Right atrium auricular region (tissue), 2 donors: ENCODE results near the gene ARHGEF1. TPM values are rescaled to one million over a fixed set of nuclear protein-coding genes. Genes with fewer than 3 reads are reported as not detected.

Source experiments
- DNase-seq: peaks from one replicate; pipeline ENCODE4 v3.0.0-alpha.2; 2019; ENCODE audit warnings: low spot score
- H3K27ac ChIP-seq, 2 donors: fragments of 200-600 bp; sonication (generic); 1 replicate in 1 of 2; 2 replicates in 1 of 2; pipeline ENCODE4 v1.5.1; 2016 to 2019
- H3K27me3 ChIP-seq, 2 donors: fragments of 200-600 bp; sonication (generic); one replicate each; pipeline versions ENCODE4 v1.5.1 to v1.6.0; 2017 to 2019
- H3K36me3 ChIP-seq: fragments of 200-600 bp; sonication (generic); one replicate; pipeline ENCODE4 v1.5.1; 2016
- H3K4me1 ChIP-seq, 2 donors: fragments of 200-600 bp; sonication (generic); one replicate each; pipeline versions ENCODE4 v1.5.1 to v1.6.0; 2017 to 2019
- H3K4me3 ChIP-seq, 2 donors: fragments of 200-600 bp; sonication (generic); 1 replicate in 1 of 2; 2 replicates in 1 of 2; pipeline ENCODE4 v1.5.1; 2017 to 2019; ENCODE audit warnings: mild to moderate bottlenecking in 1 of 2, moderate library complexity in 1 of 2
- H3K9me3 ChIP-seq, 2 donors: fragments of 200-600 bp; sonication (generic); one replicate each; pipeline ENCODE4 v1.5.1; 2019
- total RNA-seq, 2 donors: library from RNA; depleted of rRNA; stranded (reverse); fragments of >200 nt; gene quantifications; one replicate each; pipeline ENCODE4 v1.1.0, GENCODE V29; 2016
- TF ChIP-seq, protein P1 (sequence below), 2 donors: fragments of 200-600 bp; sonication (generic); IDR thresholded peaks; one replicate each; pipeline ENCODE4 v1.5.1; 2019; ENCODE audit warnings: antibody characterized with exemption in 2 of 2

Gene ARHGEF1, protein sequence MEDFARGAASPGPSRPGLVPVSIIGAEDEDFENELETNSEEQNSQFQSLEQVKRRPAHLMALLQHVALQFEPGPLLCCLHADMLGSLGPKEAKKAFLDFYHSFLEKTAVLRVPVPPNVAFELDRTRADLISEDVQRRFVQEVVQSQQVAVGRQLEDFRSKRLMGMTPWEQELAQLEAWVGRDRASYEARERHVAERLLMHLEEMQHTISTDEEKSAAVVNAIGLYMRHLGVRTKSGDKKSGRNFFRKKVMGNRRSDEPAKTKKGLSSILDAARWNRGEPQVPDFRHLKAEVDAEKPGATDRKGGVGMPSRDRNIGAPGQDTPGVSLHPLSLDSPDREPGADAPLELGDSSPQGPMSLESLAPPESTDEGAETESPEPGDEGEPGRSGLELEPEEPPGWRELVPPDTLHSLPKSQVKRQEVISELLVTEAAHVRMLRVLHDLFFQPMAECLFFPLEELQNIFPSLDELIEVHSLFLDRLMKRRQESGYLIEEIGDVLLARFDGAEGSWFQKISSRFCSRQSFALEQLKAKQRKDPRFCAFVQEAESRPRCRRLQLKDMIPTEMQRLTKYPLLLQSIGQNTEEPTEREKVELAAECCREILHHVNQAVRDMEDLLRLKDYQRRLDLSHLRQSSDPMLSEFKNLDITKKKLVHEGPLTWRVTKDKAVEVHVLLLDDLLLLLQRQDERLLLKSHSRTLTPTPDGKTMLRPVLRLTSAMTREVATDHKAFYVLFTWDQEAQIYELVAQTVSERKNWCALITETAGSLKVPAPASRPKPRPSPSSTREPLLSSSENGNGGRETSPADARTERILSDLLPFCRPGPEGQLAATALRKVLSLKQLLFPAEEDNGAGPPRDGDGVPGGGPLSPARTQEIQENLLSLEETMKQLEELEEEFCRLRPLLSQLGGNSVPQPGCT
- total RNA-seq, result 10 to 100 TPM; 27.3 to 45.8 TPM

GRCh38 chr19:41882568-41883462 lies at the start of gene ARHGEF1:
ARHGEF1 (plus strand) TSS chr19:41883184; CDS start chr19:41888083, 4,899 bp downstream.
- H3K36me3 ChIP-seq, result no peaks in the 10 kb centered on the region
- TF ChIP-seq, protein P1, sequence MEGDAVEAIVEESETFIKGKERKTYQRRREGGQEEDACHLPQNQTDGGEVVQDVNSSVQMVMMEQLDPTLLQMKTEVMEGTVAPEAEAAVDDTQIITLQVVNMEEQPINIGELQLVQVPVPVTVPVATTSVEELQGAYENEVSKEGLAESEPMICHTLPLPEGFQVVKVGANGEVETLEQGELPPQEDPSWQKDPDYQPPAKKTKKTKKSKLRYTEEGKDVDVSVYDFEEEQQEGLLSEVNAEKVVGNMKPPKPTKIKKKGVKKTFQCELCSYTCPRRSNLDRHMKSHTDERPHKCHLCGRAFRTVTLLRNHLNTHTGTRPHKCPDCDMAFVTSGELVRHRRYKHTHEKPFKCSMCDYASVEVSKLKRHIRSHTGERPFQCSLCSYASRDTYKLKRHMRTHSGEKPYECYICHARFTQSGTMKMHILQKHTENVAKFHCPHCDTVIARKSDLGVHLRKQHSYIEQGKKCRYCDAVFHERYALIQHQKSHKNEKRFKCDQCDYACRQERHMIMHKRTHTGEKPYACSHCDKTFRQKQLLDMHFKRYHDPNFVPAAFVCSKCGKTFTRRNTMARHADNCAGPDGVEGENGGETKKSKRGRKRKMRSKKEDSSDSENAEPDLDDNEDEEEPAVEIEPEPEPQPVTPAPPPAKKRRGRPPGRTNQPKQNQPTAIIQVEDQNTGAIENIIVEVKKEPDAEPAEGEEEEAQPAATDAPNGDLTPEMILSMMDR (IDR thresholded peaks at IDR 0.05), result no peak
- no peaks in the 10 kb centered on the region for H3K9me3 ChIP-seq
- peak within 1 kb of the TSS; percentile 79 to 83 for H3K4me3 ChIP-seq
- no peaks in the 10 kb centered on the region for H3K27me3 ChIP-seq
- no peak for DNase-seq
- H3K27ac ChIP-seq, result peak within 1 kb of the TSS; percentile 80 to 85
- H3K4me1 ChIP-seq, result peaks cover 0 to 40% of the 10 kb centered on the region in 2 donors

DNA sequence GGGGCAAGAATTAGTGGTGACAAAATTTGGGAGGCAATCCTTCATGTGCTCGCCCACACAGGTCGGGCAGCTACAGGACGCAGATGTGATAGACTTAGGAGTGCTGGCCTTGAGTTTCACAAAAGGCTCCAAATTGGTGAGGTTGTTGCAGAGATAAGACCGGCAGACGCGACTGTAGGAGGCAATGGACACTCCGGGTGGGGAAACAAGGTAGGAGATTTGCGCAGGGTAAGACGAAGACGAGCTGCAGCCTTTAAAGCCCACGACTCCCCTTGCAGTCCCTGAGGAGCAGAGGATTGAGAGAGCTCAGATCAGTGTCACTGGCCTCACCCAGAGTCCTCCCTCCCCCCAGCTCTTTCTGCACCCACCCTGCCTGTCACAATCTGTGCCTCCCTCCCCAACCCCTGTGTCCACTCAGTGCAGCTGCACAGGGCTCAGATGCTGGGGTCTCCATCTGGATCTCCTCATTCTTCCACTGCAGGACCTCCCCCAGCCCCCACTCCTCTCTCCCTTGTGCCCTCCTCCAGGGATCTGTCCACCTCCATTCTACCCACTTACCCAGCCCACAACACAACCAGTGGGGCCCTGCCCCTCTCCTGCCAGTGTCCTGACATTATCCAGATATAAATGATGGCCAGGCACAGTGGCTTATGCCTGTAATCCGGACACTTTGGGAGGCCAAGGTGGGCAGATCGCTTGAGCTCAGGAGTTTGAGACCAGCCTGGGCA lies 44.8 kb upstream of the ARHGEF1 start:
- Histone ChIP-seq H3K9me3 (no peaks in the 10 kb centered on the region), H3K36me3 (no peaks in the 10 kb centered on the region), H3K27me3 (no peaks in the 10 kb centered on the region), H3K27ac (no peak overlapping the region), H3K4me1 (no peaks in the 10 kb centered on the region), H3K4me3 (no peak overlapping the region)
- TF ChIP-seq, protein P1 (IDR thresholded peaks at IDR 0.05), result no peak
- DNase-seq, result no peak

DNA sequence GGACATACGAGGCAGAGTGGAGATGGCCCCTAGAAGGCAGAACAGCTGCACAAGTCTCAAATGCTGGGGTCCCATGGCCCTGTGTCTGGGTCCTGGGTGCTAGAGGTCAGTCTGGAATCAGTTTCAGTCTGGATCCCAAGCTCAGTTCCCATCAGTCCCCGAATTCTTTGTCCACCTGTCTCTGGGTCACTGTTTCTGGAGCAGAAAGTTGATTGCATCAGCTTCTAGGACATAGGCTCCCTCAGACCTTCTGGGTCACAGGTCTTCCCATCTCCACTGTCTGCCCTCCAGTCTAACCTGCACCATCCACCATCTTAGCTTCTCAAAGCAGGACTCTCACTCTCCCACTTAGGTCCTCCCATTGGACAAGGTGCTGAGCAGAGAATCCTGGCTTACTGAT lies 43.8 kb upstream of the ARHGEF1 start:
- no peaks in the 10 kb centered on the region for H3K4me1 ChIP-seq

DNA sequence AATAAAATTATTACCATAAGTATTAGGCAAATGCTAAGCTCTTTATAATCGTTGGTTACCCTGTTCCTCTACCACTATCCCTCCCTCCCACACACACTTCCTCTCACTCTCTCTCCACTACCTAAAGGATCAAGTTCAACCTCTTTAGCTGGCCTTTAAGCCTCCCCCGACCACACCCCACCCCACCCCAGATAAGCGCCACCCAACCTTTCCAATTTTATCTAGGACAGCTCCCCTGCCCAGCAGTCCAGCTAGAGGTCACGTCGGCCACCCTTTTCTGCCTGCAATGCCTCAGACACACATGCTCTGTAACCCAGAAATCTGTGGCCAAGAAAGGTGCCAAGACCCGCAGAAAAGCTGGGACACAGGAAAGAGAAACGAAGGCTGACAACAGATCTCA lies 39.6 kb upstream of the ARHGEF1 start:
- Histone ChIP-seq H3K27ac (no peak overlapping the region), H3K4me3 (no peak overlapping the region), H3K4me1 (no peaks in the 10 kb centered on the region), H3K36me3 (no peaks in the 10 kb centered on the region), H3K27me3 (no peaks in the 10 kb centered on the region), H3K9me3 (no peaks in the 10 kb centered on the region)
- TF ChIP-seq, protein P1 (IDR thresholded peaks at IDR 0.05), result no peak
- DNase-seq, result no peak

More for the DNA sequence above, 43.8 kb upstream of the ARHGEF1 start:
- Histone ChIP-seq H3K9me3 (no peaks in the 10 kb centered on the region), H3K27ac (no peak overlapping the region), H3K27me3 (no peaks in the 10 kb centered on the region), H3K4me3 (no peak overlapping the region), H3K36me3 (no peaks in the 10 kb centered on the region)
- TF ChIP-seq, protein P1 (IDR thresholded peaks at IDR 0.05), result no peak
- DNase-seq, result no peak

DNA sequence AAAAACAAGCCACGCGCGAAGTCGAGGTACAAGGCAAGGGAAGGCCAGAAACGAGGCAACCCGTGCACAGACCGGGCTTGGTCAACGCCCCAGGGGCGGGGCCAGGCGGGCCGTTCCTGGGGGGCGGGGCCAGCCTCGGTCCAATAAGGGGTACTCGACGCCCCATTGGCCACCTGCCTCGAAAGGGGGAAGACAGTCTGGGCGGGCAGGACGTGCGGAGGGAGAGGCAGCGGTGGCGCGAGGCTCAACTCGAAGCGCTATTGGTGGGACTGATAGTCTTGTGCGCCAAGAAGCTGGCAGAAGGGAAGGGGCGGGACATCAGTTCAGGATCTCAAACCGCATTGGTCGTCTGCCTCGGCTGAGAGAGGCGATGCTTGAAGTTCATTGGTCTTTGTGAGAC lies 38.4 kb upstream of the ARHGEF1 start, which contains the start of gene LYPD4:
TSS of gene LYPD4 (minus strand) at position 83 of the 400 bp plus-strand sequence. CDS start 5,398 bp downstream, outside the sequence.
- Histone ChIP-seq H3K9me3 (no peaks in the 10 kb centered on the region), H3K36me3 (no peaks in the 10 kb centered on the region), H3K4me1 (no peaks in the 10 kb centered on the region), H3K4me3 (no peak within 1 kb of the TSS), H3K27me3 (no peaks in the 10 kb centered on the region), H3K27ac (no peak within 1 kb of the TSS)
- no peak for DNase-seq
- TF ChIP-seq, protein P1 (IDR thresholded peaks at IDR 0.05), result no peak
